Ishikawa (cell line): ENCODE measurements around the gene COX4I1.

ENCODE experiments used
- CEBPB ChIP-seq: IDR thresholded peaks from 2 replicates; pipeline ENCODE4 v1.6.1; 2012
- CREB1 ChIP-seq: IDR thresholded peaks from 2 replicates; pipeline ENCODE4 v1.6.1; 2012; ENCODE audit warnings: low read depth
- EGR1 ChIP-seq: IDR thresholded peaks from 2 replicates; pipeline ENCODE4 v1.6.1; 2012
- EP300 ChIP-seq: IDR thresholded peaks from 2 replicates; pipeline ENCODE4 v1.6.1; 2012; ENCODE audit warnings: borderline replicate concordance
- FOXM1 ChIP-seq: IDR thresholded peaks from 2 replicates; pipeline ENCODE4 v1.6.1; 2012; ENCODE audit warnings: low read depth, borderline replicate concordance
- NFIC ChIP-seq: IDR thresholded peaks from 2 replicates; pipeline ENCODE4 v1.6.1; 2012
- RAD21 ChIP-seq: IDR thresholded peaks from 2 replicates; pipeline ENCODE4 v1.6.1; 2012; ENCODE audit warnings: low read depth
- TAF1 ChIP-seq: IDR thresholded peaks from 2 replicates; pipeline ENCODE4 v1.6.1; 2012; ENCODE audit warnings: low read depth, mild to moderate bottlenecking
- TCF12 ChIP-seq: IDR thresholded peaks from 2 replicates; pipeline ENCODE4 v1.6.1; 2012; ENCODE audit warnings: low read depth
- TEAD4 ChIP-seq: IDR thresholded peaks from 2 replicates; pipeline ENCODE4 v1.6.1; 2012
- YY1 ChIP-seq: IDR thresholded peaks from 2 replicates; pipeline ENCODE4 v1.6.1; 2012; ENCODE audit warnings: low read depth
- ZBTB7A ChIP-seq: IDR thresholded peaks from 2 replicates; pipeline ENCODE4 v1.6.1; 2012; ENCODE audit warnings: low read depth
- TF ChIP-seq, protein P1 (sequence below): IDR thresholded peaks from 2 replicates; pipeline ENCODE4 v1.6.1; 2012
- TF ChIP-seq, protein P2 (sequence below): IDR thresholded peaks from 2 replicates; pipeline ENCODE4 v1.6.1; 2012; ENCODE audit warnings: low read depth, mild to moderate bottlenecking
- TF ChIP-seq, protein P3 (sequence below): IDR thresholded peaks from 2 replicates; pipeline ENCODE4 v1.6.1; 2012

COX4I1 gene

GRCh38 chr16:85757341-85757822, 42.1 kb upstream of the COX4I1 start:
- TF ChIP-seq, protein P1, sequence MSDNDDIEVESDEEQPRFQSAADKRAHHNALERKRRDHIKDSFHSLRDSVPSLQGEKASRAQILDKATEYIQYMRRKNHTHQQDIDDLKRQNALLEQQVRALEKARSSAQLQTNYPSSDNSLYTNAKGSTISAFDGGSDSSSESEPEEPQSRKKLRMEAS: no peak
- TF ChIP-seq, protein P2, sequence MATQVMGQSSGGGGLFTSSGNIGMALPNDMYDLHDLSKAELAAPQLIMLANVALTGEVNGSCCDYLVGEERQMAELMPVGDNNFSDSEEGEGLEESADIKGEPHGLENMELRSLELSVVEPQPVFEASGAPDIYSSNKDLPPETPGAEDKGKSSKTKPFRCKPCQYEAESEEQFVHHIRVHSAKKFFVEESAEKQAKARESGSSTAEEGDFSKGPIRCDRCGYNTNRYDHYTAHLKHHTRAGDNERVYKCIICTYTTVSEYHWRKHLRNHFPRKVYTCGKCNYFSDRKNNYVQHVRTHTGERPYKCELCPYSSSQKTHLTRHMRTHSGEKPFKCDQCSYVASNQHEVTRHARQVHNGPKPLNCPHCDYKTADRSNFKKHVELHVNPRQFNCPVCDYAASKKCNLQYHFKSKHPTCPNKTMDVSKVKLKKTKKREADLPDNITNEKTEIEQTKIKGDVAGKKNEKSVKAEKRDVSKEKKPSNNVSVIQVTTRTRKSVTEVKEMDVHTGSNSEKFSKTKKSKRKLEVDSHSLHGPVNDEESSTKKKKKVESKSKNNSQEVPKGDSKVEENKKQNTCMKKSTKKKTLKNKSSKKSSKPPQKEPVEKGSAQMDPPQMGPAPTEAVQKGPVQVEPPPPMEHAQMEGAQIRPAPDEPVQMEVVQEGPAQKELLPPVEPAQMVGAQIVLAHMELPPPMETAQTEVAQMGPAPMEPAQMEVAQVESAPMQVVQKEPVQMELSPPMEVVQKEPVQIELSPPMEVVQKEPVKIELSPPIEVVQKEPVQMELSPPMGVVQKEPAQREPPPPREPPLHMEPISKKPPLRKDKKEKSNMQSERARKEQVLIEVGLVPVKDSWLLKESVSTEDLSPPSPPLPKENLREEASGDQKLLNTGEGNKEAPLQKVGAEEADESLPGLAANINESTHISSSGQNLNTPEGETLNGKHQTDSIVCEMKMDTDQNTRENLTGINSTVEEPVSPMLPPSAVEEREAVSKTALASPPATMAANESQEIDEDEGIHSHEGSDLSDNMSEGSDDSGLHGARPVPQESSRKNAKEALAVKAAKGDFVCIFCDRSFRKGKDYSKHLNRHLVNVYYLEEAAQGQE: no peak

DNA sequence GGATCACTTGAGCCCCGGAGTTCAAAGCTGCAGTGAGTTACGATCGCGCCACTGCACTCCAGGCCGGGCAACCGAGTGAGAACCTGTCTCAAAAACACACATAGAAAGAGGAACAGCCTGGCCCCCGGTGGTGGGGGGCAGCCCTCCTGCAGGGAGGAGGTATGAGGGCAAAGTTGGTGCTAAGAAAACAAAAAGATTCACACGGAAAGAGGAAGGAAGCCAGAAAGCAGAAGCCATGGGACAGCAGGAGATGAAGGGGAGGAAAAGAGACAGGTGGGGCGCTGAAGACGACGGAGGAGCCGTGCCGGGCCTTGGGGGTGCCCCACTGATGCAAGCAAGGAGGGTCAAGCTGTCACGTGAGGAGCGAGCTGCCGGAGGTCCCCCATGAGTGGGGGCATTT, 40.4 kb upstream of the COX4I1 start:
- TF ChIP-seq ZBTB7A (no peak), CEBPB (no peak), RAD21 (no peak)
- TF ChIP-seq, protein P1: no peak

GRCh38 chr16:85759631-85760419, 39.7 kb upstream of the COX4I1 start:
- TF ChIP-seq RAD21 (peak; percentile 87), TEAD4 (no peak)

DNA sequence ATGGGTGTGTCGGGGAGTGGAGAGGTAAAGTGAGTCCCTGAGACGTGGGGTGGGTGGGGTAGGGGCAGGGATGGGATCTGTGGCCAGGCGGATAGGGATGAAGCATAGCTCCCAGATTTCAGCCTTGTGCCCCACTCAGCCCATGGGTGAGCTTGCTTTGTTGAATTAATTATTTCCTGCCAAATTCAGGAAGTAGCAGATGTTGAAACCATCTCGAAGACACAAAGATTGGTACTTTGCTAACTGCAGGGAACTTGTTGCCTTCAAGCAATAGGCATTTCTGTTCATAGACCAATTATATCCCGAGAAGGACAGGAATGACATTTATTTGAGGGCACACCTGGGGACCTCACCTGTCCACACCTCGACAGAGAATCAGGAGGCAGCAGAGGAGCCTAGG, 37.6 kb upstream of the COX4I1 start:
- TF ChIP-seq EP300 (no peak), TAF1 (no peak), FOXM1 (no peak), NFIC (no peak), CREB1 (no peak), CEBPB (no peak), TEAD4 (no peak), TCF12 (no peak), EGR1 (no peak), RAD21 (no peak), ZBTB7A (no peak), YY1 (no peak)
- TF ChIP-seq, protein P3, sequence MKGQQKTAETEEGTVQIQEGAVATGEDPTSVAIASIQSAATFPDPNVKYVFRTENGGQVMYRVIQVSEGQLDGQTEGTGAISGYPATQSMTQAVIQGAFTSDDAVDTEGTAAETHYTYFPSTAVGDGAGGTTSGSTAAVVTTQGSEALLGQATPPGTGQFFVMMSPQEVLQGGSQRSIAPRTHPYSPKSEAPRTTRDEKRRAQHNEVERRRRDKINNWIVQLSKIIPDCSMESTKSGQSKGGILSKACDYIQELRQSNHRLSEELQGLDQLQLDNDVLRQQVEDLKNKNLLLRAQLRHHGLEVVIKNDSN: no peak
- TF ChIP-seq, protein P2: no peak
- TF ChIP-seq, protein P1: no peak

- TF ChIP-seq TAF1 (no peak), TCF12 (0 out of 2 replicates have a peak, but pooled peaks have one; percentile 44), EGR1 (no peak), TEAD4 (no peak), RAD21 (no peak), YY1 (0 out of 2 replicates have a peak, but pooled peaks have one; percentile 21), CREB1 (no peak), NFIC (peak; percentile 83), CEBPB (no peak), FOXM1 (no peak), ZBTB7A (0 out of 2 replicates have a peak, but pooled peaks have one; percentile 44), EP300 (peak; percentile 45)
- TF ChIP-seq, protein P1: peak; percentile 55
- TF ChIP-seq, protein P2: no peak
- TF ChIP-seq, protein P3: 0 out of 2 replicates have a peak, but pooled peaks have one; percentile 1
These were observed 36.5 kb upstream of the COX4I1 start for GRCh38 chr16:85762970-85763369.
